HG03565 (cell line): ENCODE data around the gene ITFG2.

ENCODE experiments used
- ATAC-seq: cut with Tn5 transposase; IDR thresholded peaks from one replicate; pipeline ENCODE4 v1.9.1; 2021; ENCODE audit warnings: mild to moderate bottlenecking, moderate library complexity; ENCODE audit not compliant: unreplicated experiment

ITFG2 gene

GRCh38 chr12:2794736-2795289 is 17.7 kb upstream of the ITFG2 start, which contains the start of gene FKBP4:
FKBP4 (plus strand) TSS chr12:2794970; CDS start chr12:2795140, 170 bp downstream.
- peak; percentile 55 for ATAC-seq

GRCh38 chr12:2795291-2796186 is 16.9 kb upstream of the ITFG2 start:
- peak; percentile 30 for ATAC-seq

GRCh38 chr12:2796187-2796666 is 16.2 kb upstream of the ITFG2 start:
- no peak for ATAC-seq

GRCh38 chr12:2797721-2798418 is 14.6 kb upstream of the ITFG2 start:
- ATAC-seq: no peak

GRCh38 chr12:2800046-2800570 is 12.4 kb upstream of the ITFG2 start:
- ATAC-seq: no peak

GRCh38 chr12:2801044-2801783 is 11.3 kb upstream of the ITFG2 start:
- ATAC-seq: no peak

- no peak for ATAC-seq
Measured at GRCh38 chr12:2803635-2804392, 8.7 kb upstream of the ITFG2 start.

- no peak for ATAC-seq
Measured at GRCh38 chr12:2804393-2805142, 7.9 kb upstream of the ITFG2 start.

GRCh38 chr12:2805143-2805520 is 7.3 kb upstream of the ITFG2 start:
- ATAC-seq: no peak

- ATAC-seq: no peak
Measured at GRCh38 chr12:2806700-2807099, 5.8 kb upstream of the ITFG2 start.

- no peak for ATAC-seq
Measured at GRCh38 chr12:2811801-2812200, 667 bp upstream of the ITFG2 start.

GRCh38 chr12:2813214-2814185 is 1.0 kb downstream of the ITFG2 start:
- no peak for ATAC-seq

GRCh38 chr12:2819810-2820209 is 7.3 kb downstream of the ITFG2 start:
- no peak for ATAC-seq

- ATAC-seq: no peak
Measured at GRCh38 chr12:2820432-2820831, 8.0 kb downstream of the ITFG2 start.

GRCh38 chr12:2823483-2823882 is 11.0 kb downstream of the ITFG2 start:
- ATAC-seq: no peak

GRCh38 chr12:2824541-2824940 is 12.1 kb downstream of the ITFG2 start:
- ATAC-seq: no peak

- ATAC-seq: no peak
Measured at GRCh38 chr12:2825132-2825531, 12.7 kb downstream of the ITFG2 start.

- ATAC-seq: no peak
Measured at GRCh38 chr12:2826036-2826435, 13.6 kb downstream of the ITFG2 start.
